PC-3 (cell line): Measurements from ENCODE around the gene PNN.

Experiments used
- EZH2phosphoT487 ChIP-seq: fragments of 300-600 bp; sonication (generic); IDR thresholded peaks from 2 replicates; pipeline ENCODE4 v1.6.1; 2018; ENCODE audit warnings: mild to moderate bottlenecking, antibody characterized with exemption, low read length, borderline replicate concordance
- TF ChIP-seq, protein P1 (sequence below): fragments of 300-600 bp; sonication (generic); conservative IDR thresholded peaks from 2 replicates; pipeline ENCODE4 v1.5.1; 2017; ENCODE audit warnings: antibody characterized with exemption, low read depth, mild to moderate bottlenecking, low read length

DNA sequence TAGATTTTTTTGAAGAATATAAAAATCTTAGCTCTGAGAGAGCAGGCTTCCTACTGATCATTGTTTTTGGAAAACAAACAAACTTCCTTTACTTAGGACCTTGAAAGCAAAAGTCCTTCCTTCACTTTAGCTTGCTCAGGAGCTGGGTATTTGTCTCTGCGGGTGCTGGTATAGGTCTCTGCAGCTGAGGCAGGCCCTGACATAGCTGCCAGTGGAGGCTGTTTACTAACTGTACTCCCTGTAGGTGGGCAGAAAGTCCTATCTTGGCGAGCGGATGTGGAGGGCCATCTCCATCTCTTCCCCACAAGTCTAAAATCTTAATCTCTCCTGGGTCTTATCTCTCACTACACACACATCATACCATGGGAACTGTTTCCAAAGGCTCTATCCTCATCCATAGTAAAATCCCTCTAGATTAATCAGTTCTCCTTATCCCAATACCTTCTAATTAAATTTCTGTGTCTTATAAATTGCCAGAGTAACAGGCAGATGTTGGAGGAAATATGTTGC lies 54.6 kb downstream of the PNN start:
- TF ChIP-seq, protein P1, sequence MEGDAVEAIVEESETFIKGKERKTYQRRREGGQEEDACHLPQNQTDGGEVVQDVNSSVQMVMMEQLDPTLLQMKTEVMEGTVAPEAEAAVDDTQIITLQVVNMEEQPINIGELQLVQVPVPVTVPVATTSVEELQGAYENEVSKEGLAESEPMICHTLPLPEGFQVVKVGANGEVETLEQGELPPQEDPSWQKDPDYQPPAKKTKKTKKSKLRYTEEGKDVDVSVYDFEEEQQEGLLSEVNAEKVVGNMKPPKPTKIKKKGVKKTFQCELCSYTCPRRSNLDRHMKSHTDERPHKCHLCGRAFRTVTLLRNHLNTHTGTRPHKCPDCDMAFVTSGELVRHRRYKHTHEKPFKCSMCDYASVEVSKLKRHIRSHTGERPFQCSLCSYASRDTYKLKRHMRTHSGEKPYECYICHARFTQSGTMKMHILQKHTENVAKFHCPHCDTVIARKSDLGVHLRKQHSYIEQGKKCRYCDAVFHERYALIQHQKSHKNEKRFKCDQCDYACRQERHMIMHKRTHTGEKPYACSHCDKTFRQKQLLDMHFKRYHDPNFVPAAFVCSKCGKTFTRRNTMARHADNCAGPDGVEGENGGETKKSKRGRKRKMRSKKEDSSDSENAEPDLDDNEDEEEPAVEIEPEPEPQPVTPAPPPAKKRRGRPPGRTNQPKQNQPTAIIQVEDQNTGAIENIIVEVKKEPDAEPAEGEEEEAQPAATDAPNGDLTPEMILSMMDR, result no peak
- no peak for TF ChIP-seq EZH2phosphoT487
